RWPE2 (cell line): ENCODE measurements around the gene MACO1.

Source experiments
- ATAC-seq: fragments of 200-7000 bp; cut with Tn5 transposase; 3 replicates; pipeline ENCODE4 v1.9.1; 2021; ENCODE audit warnings: low read depth
- DNase-seq: peaks from one replicate; pipeline ENCODE4 v3.0.0-alpha.2; 2020; ENCODE audit warnings: low spot score
- H3K27ac ChIP-seq: fragments of 450-650 bp; 2 replicates; pipeline ENCODE4 v1.5.1; 2017; ENCODE audit warnings: mild to moderate bottlenecking; ENCODE audit not compliant: poor library complexity, severe bottlenecking
- H3K27me3 ChIP-seq: fragments of 250-450 bp; sonication (Bioruptor Pico); 2 replicates; pipeline ENCODE4 v1.5.1; 2021; ENCODE audit warnings: mild to moderate bottlenecking, moderate library complexity; ENCODE audit not compliant: insufficient read depth, poor library complexity, severe bottlenecking
- H3K36me3 ChIP-seq: fragments of 250-450 bp; sonication (Bioruptor Pico); 2 replicates; pipeline ENCODE4 v1.5.1; 2020; ENCODE audit warnings: low read depth, mild to moderate bottlenecking, moderate library complexity
- H3K4me1 ChIP-seq: fragments of 250-450 bp; sonication (Bioruptor Pico); 2 replicates; pipeline ENCODE4 v1.5.1; 2021; ENCODE audit warnings: mild to moderate bottlenecking, moderate library complexity; ENCODE audit not compliant: insufficient read depth, poor library complexity, severe bottlenecking
- H3K4me3 ChIP-seq: fragments of 250-450 bp; sonication (Bioruptor Pico); 2 replicates; pipeline ENCODE4 v1.5.1; 2021; ENCODE audit warnings: mild to moderate bottlenecking, moderate library complexity; ENCODE audit not compliant: severe bottlenecking
- H3K9me3 ChIP-seq: fragments of 250-450 bp; sonication (Bioruptor Pico); 2 replicates; pipeline ENCODE4 v1.5.1; 2021; ENCODE audit warnings: mild to moderate bottlenecking, moderate library complexity; ENCODE audit not compliant: severe bottlenecking
- TF ChIP-seq, protein P1 (sequence below): fragments of 450-650 bp; IDR thresholded peaks from one replicate; pipeline ENCODE4 v1.5.1; 2017; ENCODE audit warnings: mild to moderate bottlenecking, moderate library complexity; ENCODE audit not compliant: poor library complexity, severe bottlenecking

The MACO1 gene

DNA sequence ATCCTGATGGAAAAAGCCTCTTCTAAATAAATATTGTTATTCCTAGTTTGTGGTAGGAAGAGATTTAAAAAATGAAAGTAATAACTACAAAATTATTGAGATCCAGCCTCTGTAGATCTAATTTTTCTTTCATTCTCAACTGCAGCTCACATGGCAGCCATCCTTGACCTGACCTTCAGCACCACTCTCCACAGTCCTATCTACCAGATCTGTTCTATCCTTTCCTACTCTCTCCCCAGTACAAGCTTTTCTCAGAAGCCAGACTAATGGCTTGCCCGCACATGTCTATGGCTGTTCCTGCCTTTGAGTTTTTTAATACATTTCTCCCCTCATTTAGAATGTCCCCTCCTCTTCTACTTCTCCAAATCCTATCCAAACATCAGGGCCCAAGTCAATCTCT lies 51.5 kb downstream of the MACO1 start:
- no peak overlapping the region for H3K4me3 ChIP-seq
- no peak overlapping the region for H3K27ac ChIP-seq
- peaks cover 19% of the 10 kb centered on the region for H3K4me1 ChIP-seq
- H3K9me3 ChIP-seq: no peaks in the 10 kb centered on the region
- no peaks in the 10 kb centered on the region for H3K27me3 ChIP-seq
- DNase-seq (no peak), ATAC-seq (no peak)
- TF ChIP-seq, protein P1, sequence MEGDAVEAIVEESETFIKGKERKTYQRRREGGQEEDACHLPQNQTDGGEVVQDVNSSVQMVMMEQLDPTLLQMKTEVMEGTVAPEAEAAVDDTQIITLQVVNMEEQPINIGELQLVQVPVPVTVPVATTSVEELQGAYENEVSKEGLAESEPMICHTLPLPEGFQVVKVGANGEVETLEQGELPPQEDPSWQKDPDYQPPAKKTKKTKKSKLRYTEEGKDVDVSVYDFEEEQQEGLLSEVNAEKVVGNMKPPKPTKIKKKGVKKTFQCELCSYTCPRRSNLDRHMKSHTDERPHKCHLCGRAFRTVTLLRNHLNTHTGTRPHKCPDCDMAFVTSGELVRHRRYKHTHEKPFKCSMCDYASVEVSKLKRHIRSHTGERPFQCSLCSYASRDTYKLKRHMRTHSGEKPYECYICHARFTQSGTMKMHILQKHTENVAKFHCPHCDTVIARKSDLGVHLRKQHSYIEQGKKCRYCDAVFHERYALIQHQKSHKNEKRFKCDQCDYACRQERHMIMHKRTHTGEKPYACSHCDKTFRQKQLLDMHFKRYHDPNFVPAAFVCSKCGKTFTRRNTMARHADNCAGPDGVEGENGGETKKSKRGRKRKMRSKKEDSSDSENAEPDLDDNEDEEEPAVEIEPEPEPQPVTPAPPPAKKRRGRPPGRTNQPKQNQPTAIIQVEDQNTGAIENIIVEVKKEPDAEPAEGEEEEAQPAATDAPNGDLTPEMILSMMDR: no peak
- peaks cover 12% of the 10 kb centered on the region for H3K36me3 ChIP-seq

DNA sequence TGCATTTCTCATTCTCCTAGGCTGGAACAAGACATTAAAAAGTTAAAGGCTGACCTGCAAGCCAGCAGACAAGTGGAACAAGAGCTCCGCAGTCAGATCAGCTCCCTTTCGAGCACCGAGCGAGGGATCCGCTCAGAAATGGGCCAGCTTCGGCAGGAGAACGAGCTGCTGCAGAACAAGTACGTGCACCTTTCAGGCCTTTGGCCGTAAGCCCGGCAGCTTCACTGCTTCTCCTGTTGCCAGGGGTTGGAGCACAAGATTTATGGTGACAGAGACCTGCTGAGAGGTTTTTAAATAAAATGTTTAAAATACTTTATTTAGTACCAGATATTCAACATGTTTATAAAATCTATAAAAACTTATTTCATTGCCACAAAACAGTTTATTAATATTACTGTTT lies 53.4 kb downstream of the MACO1 start:
- no peak overlapping the region for H3K27ac ChIP-seq
- peaks cover under 1% of the 10 kb centered on the region for H3K4me1 ChIP-seq
- H3K27me3 ChIP-seq: no peaks in the 10 kb centered on the region
- peaks cover 19% of the 10 kb centered on the region for H3K36me3 ChIP-seq
- H3K9me3 ChIP-seq: no peaks in the 10 kb centered on the region
- TF ChIP-seq, protein P1: no peak
- ATAC-seq (no peak), DNase-seq (no peak)
- no peak overlapping the region for H3K4me3 ChIP-seq

DNA sequence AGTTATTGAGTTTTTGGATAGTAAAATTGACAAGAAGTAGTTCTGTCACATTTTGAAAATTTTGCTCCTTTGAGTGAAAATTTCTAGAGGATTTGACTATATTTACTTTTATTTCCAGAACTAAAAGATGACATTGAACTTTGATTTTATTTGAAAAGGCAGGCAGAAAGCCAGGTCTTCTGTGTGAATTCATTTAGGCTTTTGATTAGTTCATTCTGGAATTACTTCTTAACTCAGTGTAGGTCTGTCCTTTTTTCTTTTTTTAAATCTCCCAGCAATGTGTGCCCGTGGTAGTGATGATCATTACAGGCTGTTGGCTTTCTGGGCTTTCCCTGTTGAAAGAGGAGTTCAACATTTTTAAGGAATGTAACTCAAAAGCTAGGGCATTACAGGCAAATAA lies 53.8 kb downstream of the MACO1 start:
- Histone ChIP-seq H3K36me3 (peaks cover 23% of the 10 kb centered on the region), H3K4me3 (no peak overlapping the region), H3K27me3 (no peaks in the 10 kb centered on the region), H3K27ac (no peak overlapping the region), H3K9me3 (no peaks in the 10 kb centered on the region), H3K4me1 (no peaks in the 10 kb centered on the region)
- TF ChIP-seq, protein P1: no peak
- ATAC-seq: no peak
- no peak for DNase-seq

DNA sequence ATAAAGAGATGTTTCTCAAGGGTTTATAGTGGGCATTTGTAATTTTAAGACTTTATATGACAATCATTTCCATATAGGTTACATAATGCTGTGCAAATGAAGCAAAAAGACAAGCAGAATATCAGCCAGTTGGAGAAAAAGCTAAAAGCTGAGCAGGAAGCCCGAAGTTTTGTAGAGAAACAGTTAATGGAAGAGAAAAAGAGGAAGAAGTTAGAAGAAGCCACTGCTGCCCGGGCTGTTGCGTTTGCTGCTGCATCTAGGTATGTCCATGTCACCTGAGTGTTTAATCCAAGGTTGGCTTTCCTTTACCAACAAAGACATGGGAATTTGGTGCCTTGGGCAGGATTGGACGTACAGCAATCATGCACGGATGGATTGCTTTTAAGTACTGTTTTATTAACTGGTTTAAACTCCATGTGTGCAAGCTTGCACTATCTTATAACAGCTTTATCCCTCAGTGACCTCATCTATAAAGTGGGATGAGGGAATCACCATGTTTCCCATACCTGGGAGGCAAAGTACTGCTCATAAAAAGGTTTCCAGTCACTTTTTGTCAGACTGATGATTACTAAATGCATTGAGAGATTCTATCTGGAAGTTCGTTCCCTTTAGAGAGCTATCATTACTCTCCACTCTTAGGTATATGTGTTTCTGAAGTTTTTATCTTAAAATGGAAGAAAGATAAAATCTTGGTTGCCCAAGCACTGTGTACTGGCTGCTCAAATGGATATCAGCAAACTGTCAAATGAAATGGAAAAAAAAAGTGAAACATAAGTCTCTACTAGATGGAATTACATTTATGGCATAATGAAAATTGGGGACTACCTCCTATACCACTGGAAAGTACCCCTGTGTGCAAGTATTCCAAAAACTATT lies 55.1 kb downstream of the MACO1 start:
- Histone ChIP-seq H3K4me3 (no peak overlapping the region), H3K27ac (no peak overlapping the region), H3K27me3 (no peaks in the 10 kb centered on the region), H3K4me1 (no peaks in the 10 kb centered on the region), H3K36me3 (peaks cover 33% of the 10 kb centered on the region), H3K9me3 (no peaks in the 10 kb centered on the region)
- DNase-seq: no peak
- no peak for ATAC-seq
- TF ChIP-seq, protein P1: no peak

DNA sequence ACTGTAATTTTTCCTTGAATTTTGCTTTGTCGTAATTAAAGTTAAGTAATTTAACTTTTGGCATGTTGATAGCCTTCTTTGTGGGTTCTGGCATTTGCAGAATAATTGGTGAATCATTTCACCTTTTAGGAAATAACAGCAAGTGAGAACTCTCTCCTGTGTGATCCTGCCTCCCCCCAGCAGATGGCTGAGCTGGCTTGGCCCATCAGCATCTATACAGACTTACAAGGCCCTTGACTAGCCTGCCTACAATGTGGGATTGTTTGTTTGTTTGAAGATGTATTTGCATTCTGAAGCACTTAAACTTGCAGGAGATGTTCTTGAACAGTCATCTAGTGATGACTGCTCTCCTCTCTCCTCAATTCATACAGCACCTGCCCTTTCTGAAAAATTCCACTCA lies 55.9 kb downstream of the MACO1 start:
- DNase-seq (no peak), ATAC-seq (0 out of 3 replicates have a peak, but pooled peaks have one; percentile 35)
- TF ChIP-seq, protein P1: no peak
- no peaks in the 10 kb centered on the region for H3K9me3 ChIP-seq
- no peak overlapping the region for H3K27ac ChIP-seq
- H3K27me3 ChIP-seq: no peaks in the 10 kb centered on the region
- H3K4me1 ChIP-seq: no peaks in the 10 kb centered on the region
- peaks cover 40% of the 10 kb centered on the region for H3K36me3 ChIP-seq
- H3K4me3 ChIP-seq: no peak overlapping the region
